Activated T-cell treated with anti-CD3 and anti-CD28 coated beads, Interleukin-2, amount 50 U/mL, for 72 hours (primary cell): ENCODE data around the gene COBL. TPM values are rescaled to one million over a fixed set of nuclear protein-coding genes. Genes with fewer than 3 reads are reported as not detected.

Experiments used
- ATAC-seq, 2 donors: fragments of 150-1000 bp; cut with Tn5 transposase; replicated peaks in 1 of 2; 2 replicates each; pipeline ENCODE4 v1.10.0; 2021; ENCODE audit warnings: moderate library complexity in 2 of 2, mild to moderate bottlenecking in 1 of 2
- DNase-seq, 2 donors: peaks; one replicate each; pipeline ENCODE4 v3.0.0; 2021 to 2022; ENCODE audit warnings: mixed read lengths in 1 of 2
- H3K27ac Mint-ChIP-seq: one replicate; pipeline ENCODE4 v1.8.0; 2022; ENCODE audit warnings: mild to moderate bottlenecking, moderate library complexity, mixed read lengths
- H3K27me3 Mint-ChIP-seq: one replicate; pipeline ENCODE4 v1.8.0; 2022; ENCODE audit warnings: low read depth, mixed read lengths
- H3K36me3 Mint-ChIP-seq, 2 donors: one replicate each; pipeline ENCODE4 v1.8.0; 2022; ENCODE audit warnings: mixed read lengths in 2 of 2, mild to moderate bottlenecking in 1 of 2; ENCODE audit not compliant: insufficient read depth in 2 of 2
- H3K4me1 Mint-ChIP-seq: one replicate; pipeline ENCODE4 v1.8.0; 2022; ENCODE audit warnings: low read depth, mixed read lengths
- H3K4me3 Mint-ChIP-seq, 2 donors: one replicate each; pipeline ENCODE4 v1.8.0; 2022; ENCODE audit warnings: mild to moderate bottlenecking in 2 of 2, mixed read lengths in 2 of 2, moderate library complexity in 2 of 2
- H3K9me3 Mint-ChIP-seq, 2 donors: one replicate each; pipeline ENCODE4 v1.8.0; 2022; ENCODE audit warnings: mixed read lengths in 2 of 2
- total RNA-seq, 2 donors: library from RNA; stranded (reverse); gene quantifications; one replicate each; pipeline ENCODE4 v1.2.3, GENCODE V29; 2022

Gene COBL
- total RNA-seq, 2 donors from 2014 or later, result not detected

DNA sequence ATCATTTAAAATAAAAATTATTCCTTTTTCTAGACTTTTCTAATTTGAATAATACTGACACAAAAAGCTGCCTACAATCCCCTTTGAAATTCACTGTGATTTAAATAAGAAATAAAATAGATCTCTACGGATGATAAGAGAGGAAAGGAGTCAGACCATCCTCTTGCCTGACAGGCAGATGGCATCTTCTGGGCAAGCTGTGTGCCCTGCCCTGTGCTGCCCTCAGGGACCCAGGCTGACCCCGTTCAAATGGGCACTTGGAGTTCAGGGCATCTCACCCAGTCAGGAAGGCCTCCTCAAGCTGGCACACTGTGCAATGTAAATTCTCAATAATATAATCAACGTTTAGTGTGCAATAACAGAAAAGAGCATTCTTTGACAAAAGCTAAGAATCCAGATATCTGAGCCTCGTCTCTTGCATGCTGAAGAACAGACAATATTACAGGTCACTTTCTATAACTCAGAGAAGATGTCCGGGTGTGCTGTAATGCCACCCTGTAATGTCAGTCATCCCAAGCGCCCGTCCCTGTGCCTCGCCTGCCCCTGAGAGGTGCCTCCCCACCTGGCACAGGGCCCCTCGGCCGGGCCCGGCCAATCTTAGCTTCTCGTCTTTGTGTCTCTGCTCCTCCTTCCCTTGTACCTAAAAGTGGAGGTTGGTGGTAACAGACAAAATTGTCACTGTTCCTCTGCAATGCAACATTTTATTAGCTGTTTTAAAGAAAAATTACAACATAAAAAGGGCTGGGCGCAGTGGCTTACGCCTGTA, 263.3 kb downstream of the COBL start:
- Mint-ChIP-seq H3K27me3 (no peaks in the 10 kb centered on the region), H3K36me3 (no peaks in the 10 kb centered on the region), H3K27ac (no peak overlapping the region), H3K4me1 (no peaks in the 10 kb centered on the region), H3K9me3 (no peaks in the 10 kb centered on the region), H3K4me3 (no peak overlapping the region)
- DNase-seq (no peak), ATAC-seq (no peak)

GRCh38 chr7:51046482-51046881, 270.1 kb downstream of the COBL start:
- no peak for ATAC-seq
- H3K36me3 Mint-ChIP-seq, result no peaks in the 10 kb centered on the region
- H3K4me1 Mint-ChIP-seq, result no peaks in the 10 kb centered on the region
- DNase-seq, result no peak
- no peak overlapping the region for H3K27ac Mint-ChIP-seq
- no peaks in the 10 kb centered on the region for H3K27me3 Mint-ChIP-seq
- no peak overlapping the region for H3K4me3 Mint-ChIP-seq
- no peaks in the 10 kb centered on the region for H3K9me3 Mint-ChIP-seq

- H3K27ac Mint-ChIP-seq, result no peak overlapping the region
- no peak overlapping the region for H3K4me3 Mint-ChIP-seq
- no peaks in the 10 kb centered on the region for H3K36me3 Mint-ChIP-seq
- ATAC-seq (no peak), DNase-seq (no peak)
- no peaks in the 10 kb centered on the region for H3K9me3 Mint-ChIP-seq
- H3K27me3 Mint-ChIP-seq, result no peaks in the 10 kb centered on the region
- no peaks in the 10 kb centered on the region for H3K4me1 Mint-ChIP-seq
Measured at GRCh38 chr7:51046103-51046466, 270.5 kb downstream of the COBL start.

DNA sequence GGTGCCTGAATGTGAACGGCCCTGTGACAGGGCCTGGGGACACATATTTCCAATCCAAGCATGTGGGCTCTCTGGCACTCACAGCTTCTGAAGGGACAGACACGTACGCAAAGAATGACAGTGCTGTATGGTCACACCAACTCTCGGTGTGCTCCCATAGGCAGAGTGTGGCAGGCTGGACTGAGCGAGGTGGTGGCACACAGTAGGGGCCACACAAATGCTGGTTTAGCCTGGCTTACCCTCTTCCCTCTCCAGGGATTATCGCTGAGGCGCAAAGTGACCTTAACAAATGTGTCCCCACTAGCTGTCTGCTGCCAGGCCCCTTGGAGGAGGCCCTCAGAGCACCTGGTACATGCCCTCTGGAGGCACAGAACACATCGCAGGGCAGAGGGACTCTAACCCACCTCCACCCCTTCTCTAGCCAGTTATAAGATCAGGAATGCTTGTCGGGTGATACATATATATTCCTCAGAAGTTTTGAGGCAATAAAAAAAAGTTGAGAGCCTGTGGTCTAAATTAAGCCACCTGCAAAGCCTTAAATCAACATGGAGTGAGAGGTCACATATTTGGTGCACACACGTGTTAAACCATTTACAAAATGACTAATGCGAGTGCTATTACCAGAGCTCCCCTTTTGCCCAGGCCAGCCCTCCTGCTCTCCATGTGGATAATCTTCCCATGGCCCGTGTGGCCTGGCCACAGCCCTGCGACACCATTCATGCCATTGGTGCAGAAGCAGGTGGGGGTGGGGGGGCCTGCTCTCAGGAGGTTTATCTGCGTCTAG, 271.1 kb downstream of the COBL start:
- no peak for ATAC-seq

DNA sequence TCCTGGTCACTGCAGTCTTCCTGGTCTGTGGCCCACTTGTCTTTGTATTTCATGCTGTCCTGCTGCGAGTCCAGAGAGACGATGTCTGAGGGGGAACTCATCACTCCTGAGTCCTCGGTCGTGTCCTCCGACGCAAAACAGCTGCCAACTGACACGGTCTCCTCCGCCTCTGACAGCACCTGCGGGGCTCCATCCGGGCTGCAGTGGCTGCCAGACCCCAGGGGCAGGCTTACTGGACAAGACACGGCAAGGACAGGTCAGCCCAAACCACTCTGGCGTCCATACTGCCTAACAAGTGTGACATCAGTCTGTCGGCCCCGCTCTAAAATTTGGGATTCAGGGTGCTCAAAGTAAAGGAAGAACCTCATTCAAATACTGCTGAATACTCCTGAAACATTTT, 273.1 kb downstream of the COBL start:
- ATAC-seq (no peak), DNase-seq (no peak)
- H3K27me3 Mint-ChIP-seq, result no peaks in the 10 kb centered on the region
- no peaks in the 10 kb centered on the region for H3K9me3 Mint-ChIP-seq
- no peaks in the 10 kb centered on the region for H3K36me3 Mint-ChIP-seq
- H3K4me1 Mint-ChIP-seq, result no peaks in the 10 kb centered on the region
- H3K4me3 Mint-ChIP-seq, result no peak overlapping the region
- H3K27ac Mint-ChIP-seq, result no peak overlapping the region

More for the DNA sequence above, 271.1 kb downstream of the COBL start:
- no peaks in the 10 kb centered on the region for H3K9me3 Mint-ChIP-seq
- no peaks in the 10 kb centered on the region for H3K36me3 Mint-ChIP-seq
- no peaks in the 10 kb centered on the region for H3K27me3 Mint-ChIP-seq
- no peak overlapping the region for H3K4me3 Mint-ChIP-seq
- H3K27ac Mint-ChIP-seq, result no peak overlapping the region
- DNase-seq, result no peak
- H3K4me1 Mint-ChIP-seq, result no peaks in the 10 kb centered on the region

GRCh38 chr7:51040787-51041186, 275.8 kb downstream of the COBL start:
- no peak overlapping the region for H3K4me3 Mint-ChIP-seq
- ATAC-seq (no peak), DNase-seq (no peak)
- no peaks in the 10 kb centered on the region for H3K27me3 Mint-ChIP-seq
- no peaks in the 10 kb centered on the region for H3K4me1 Mint-ChIP-seq
- H3K9me3 Mint-ChIP-seq, result no peaks in the 10 kb centered on the region
- no peaks in the 10 kb centered on the region for H3K36me3 Mint-ChIP-seq
- H3K27ac Mint-ChIP-seq, result no peak overlapping the region

- Mint-ChIP-seq H3K27me3 (no peaks in the 10 kb centered on the region), H3K4me1 (no peaks in the 10 kb centered on the region), H3K9me3 (no peaks in the 10 kb centered on the region)
Measured at GRCh38 chr7:51038573-51038972, 278.0 kb downstream of the COBL start.

DNA sequence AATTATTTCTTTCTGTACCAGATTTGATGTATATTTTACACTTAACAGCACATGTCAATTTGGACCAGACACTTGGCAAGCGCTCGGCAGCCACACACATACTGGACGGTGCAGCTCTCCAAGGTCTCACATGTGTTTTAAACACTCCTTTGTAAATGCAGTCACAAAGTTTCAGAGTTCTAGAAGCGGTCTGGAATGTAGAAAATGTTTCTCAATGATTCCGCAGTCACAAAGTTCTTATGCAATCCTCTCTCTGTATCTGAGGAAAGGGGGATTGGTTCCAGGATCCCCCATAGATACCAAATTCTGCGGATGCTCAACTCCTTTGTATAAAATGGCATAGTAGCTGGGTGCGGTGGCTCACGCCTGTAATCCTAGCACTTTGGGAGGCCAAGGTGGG, 280.9 kb downstream of the COBL start:
- H3K4me1 Mint-ChIP-seq, result no peaks in the 10 kb centered on the region
- H3K27ac Mint-ChIP-seq, result no peak overlapping the region
- no peaks in the 10 kb centered on the region for H3K27me3 Mint-ChIP-seq
- ATAC-seq, result no peak
- no peaks in the 10 kb centered on the region for H3K36me3 Mint-ChIP-seq
- no peaks in the 10 kb centered on the region for H3K9me3 Mint-ChIP-seq
- no peak for DNase-seq
- H3K4me3 Mint-ChIP-seq, result no peak overlapping the region

More at GRCh38 chr7:51038573-51038972, 278.0 kb downstream of the COBL start:
- Mint-ChIP-seq H3K4me3 (no peak overlapping the region), H3K36me3 (no peaks in the 10 kb centered on the region), H3K27ac (no peak overlapping the region)
- ATAC-seq (no peak), DNase-seq (no peak)

GRCh38 chr7:51034521-51035264, 281.9 kb downstream of the COBL start:
- Mint-ChIP-seq H3K4me3 (no peak overlapping the region), H3K27ac (no peak overlapping the region), H3K36me3 (no peaks in the 10 kb centered on the region), H3K27me3 (no peaks in the 10 kb centered on the region), H3K9me3 (no peaks in the 10 kb centered on the region), H3K4me1 (no peaks in the 10 kb centered on the region)
- DNase-seq (no peak), ATAC-seq (no peak)

DNA sequence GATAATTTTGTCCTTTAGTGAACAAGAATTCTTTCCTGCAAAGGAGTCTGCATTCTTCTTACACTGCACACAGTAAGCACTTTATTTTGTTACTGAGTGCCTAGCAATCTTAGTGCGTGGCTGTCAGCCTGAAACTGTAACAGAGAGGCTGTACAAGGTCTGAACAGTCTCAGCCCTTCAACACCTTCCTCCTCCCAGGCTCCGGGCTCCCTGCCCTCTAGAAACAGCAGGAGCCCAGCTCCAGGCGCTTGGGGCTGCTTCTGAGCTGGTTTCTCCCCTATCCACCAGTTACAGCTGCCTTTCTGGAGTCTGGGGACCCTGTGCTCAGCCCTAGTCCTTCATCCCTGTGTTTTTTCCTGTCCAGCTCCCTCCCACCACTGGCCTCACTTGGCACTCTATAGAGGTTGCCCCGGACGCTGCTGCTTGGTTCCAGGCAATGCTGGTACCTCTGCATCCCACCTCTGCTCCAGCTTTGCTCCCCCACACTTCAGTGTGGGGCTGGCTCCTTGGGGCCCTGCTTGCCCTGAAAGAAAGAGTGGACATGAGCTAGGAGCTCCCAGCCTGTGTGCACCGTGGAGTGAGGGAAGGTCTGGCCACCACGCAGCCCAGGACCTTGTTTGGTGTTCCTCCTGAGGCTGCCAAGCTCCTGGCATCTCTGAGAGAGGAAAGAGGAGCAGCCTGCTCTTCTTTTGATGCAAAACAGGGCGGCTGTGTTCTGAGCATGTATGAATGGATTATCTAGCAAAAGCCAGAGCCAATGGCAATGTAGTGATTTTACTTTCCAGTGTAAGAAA, 282.7 kb downstream of the COBL start:
- ATAC-seq, result no peak
- Mint-ChIP-seq H3K4me3 (no peak overlapping the region), H3K36me3 (no peaks in the 10 kb centered on the region), H3K9me3 (no peaks in the 10 kb centered on the region), H3K4me1 (no peaks in the 10 kb centered on the region), H3K27ac (no peak overlapping the region), H3K27me3 (no peaks in the 10 kb centered on the region)
- no peak for DNase-seq

DNA sequence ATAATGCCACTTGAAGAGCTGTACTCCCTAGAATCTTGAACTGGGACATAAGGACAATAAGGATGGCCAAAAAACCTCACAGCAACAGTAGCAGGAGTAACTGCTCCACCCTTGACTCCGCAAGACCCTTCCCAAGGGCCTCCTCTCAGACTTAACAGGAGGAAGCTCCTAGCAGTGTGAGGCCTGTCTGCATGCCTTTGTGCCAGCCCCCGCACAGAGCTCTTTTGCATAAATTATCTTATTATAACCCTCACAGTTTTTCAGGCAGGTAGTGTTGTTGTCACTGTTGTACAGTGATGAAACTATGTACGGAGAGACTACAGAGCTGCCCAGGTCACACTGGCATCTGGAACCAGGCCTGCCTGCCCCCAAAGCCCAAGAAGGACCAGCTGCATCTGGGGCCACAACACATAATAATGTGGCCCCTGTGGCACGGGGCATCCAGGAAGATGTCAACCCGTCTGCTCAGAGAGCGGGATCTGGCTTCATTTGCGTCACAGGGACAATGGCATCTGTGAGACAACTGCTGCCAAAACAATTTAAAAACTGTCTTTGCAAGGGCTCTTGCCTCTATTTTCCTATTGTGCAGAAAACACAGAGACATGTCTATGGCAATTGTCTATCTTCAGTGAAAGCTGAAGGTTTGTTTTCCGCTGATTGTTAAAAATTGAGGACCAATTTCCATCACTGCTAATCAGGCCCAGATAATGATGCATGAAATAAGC, 284.7 kb downstream of the COBL start:
- Mint-ChIP-seq H3K4me1 (no peaks in the 10 kb centered on the region), H3K27me3 (no peaks in the 10 kb centered on the region), H3K9me3 (no peaks in the 10 kb centered on the region), H3K36me3 (no peaks in the 10 kb centered on the region), H3K4me3 (no peak overlapping the region), H3K27ac (no peak overlapping the region)
- ATAC-seq (no peak), DNase-seq (no peak)

GRCh38 chr7:51031216-51031615, 285.4 kb downstream of the COBL start:
- DNase-seq, result no peak
- H3K27ac Mint-ChIP-seq, result no peak overlapping the region
- no peaks in the 10 kb centered on the region for H3K9me3 Mint-ChIP-seq
- H3K27me3 Mint-ChIP-seq, result no peaks in the 10 kb centered on the region
- no peak overlapping the region for H3K4me3 Mint-ChIP-seq
- no peaks in the 10 kb centered on the region for H3K4me1 Mint-ChIP-seq
- no peaks in the 10 kb centered on the region for H3K36me3 Mint-ChIP-seq
- no peak for ATAC-seq
